Right lobe of liver (tissue), 6 donors: Measurements from ENCODE around the gene MINDY1. TPM values are rescaled to one million over a fixed set of nuclear protein-coding genes. Genes with fewer than 3 reads are reported as not detected.

ENCODE experiments used
- ATAC-seq, 4 donors: fragments of 200-7000 bp; cut with Tn5 transposase; one replicate each; pipeline ENCODE4 v1.9.1; 2020; ENCODE audit warnings: mild to moderate bottlenecking in 4 of 4, moderate library complexity in 4 of 4
- DNase-seq, 3 donors: peaks; one replicate each; pipeline ENCODE4 v3.0.0-alpha.2; 2020
- H3K27ac ChIP-seq, 3 donors: fragments of 200-600 bp; one replicate each; pipeline ENCODE4 v1.8.0; 2022
- H3K27me3 ChIP-seq, 2 donors: fragments of 200-600 bp; one replicate each; pipeline ENCODE4 v1.8.0; 2022
- H3K36me3 ChIP-seq, 4 donors: fragments of 200-600 bp; sonication (generic) in 1 of 4; one replicate each; pipeline versions ENCODE4 v1.5.1 to v1.8.0; 2017 to 2022; ENCODE audit warnings: control low read depth in 1 of 4
- H3K4me1 ChIP-seq, 4 donors: fragments of 200-600 bp; sonication (generic) in 1 of 4; one replicate each; pipeline versions ENCODE4 v1.5.1 to v1.8.0; 2017 to 2022; ENCODE audit warnings: control low read depth in 1 of 4
- H3K4me3 ChIP-seq, 3 donors: fragments of 200-600 bp; one replicate each; pipeline ENCODE4 v1.8.0; 2022
- H3K9me3 ChIP-seq, 4 donors: fragments of 200-600 bp; sonication (generic) in 1 of 4; one replicate each; pipeline versions ENCODE4 v1.5.1 to v1.8.0; 2017 to 2022; ENCODE audit warnings: control low read depth in 1 of 4
- POLR2A ChIP-seq: fragments of 450-650 bp; IDR thresholded peaks from one replicate; pipeline ENCODE4 v1.6.1; 2017; ENCODE audit warnings: antibody characterized with exemption, mild to moderate bottlenecking
- WGBS: methylation state at CpG from one replicate; pipeline ENCODE4 v1.1.6; 2018; ENCODE audit warnings: low coverage, low lambda C conversion rate; ENCODE audit not compliant: insufficient coverage; ENCODE audit errors: missing lambda C conversion rate; 5-methylcytosine and 5-hydroxymethylcytosine counted together
- intact Hi-C, 2 donors: fragments of 100-400 bp; cut with DNase I; formaldehyde crosslinking; loops; one replicate each; pipeline versions ENCODE4 v1.11.2 to v1.14.1; 2022
- total RNA-seq, 6 experiments: library from RNA; depleted of rRNA in 2 of 6; stranded (reverse); fragments of >200 nt in 2 of 6; fragmentation: NEBNext Ultra II Directional in 3 of 6; extraction: Animal tissue kit (Norgen Biotek cat#: 25700) in 3 of 6; gene quantifications; one replicate each; pipeline versions ENCODE4 v1.1.0 to v1.2.4, GENCODE V29; 2016 to 2023
- TF ChIP-seq, protein P1 (sequence below), 4 donors: fragments of 200-600 bp in 3 of 4; fragments of 450-650 bp in 1 of 4; IDR thresholded peaks; one replicate each; pipeline versions ENCODE4 v1.5.1 to v1.8.0; 2016 to 2022; ENCODE audit warnings: antibody characterized with exemption in 4 of 4, mild to moderate bottlenecking in 2 of 4
- donor health status: DM: no; HTN: yes; CAD: no.
- donor health status: DM: no; HTN: no; CAD: no.
- donor health status: DM: no; HTN: no; CAD: no.
- donor health status: DM: no; HTN: yes; CAD: no.
- donor health status: DM: no; HTN: yes; CAD: no.

Gene MINDY1
- total RNA-seq, 6 experiments from 2014 or later, result 10.1 to 19.7 (median 15.4) TPM

DNA sequence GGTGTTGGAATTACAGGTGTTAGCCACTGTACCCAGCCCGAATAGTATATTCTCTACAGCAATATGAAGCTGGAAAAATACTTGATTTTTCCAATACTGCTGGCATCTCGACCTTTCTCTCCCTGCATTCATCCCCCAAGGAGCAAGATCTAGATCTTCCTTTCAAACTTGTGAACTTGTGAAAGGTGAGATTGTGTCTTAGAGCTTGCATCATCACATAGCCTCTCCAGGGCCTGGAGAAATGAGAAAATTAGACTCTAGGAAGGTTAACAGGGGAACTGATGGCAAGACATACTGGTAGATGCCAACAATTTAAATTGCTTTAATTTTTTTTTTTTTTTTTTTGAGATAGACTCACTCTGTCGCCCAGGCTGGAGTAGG, 3.6 kb upstream of the MINDY1 start:
- Histone ChIP-seq H3K9me3 (no peaks in the 10 kb centered on the region), H3K36me3 (no peaks in the 10 kb centered on the region), H3K27me3 (no peaks in the 10 kb centered on the region), H3K4me1 (peaks cover 0 to 69% (median 27%) of the 10 kb centered on the region in 4 donors), H3K4me3 (no peak overlapping the region), H3K27ac (no peak overlapping the region)
- WGBS, result 96% methylated on average over 3 of the region's 3 CpGs
- TF ChIP-seq POLR2A, result no peak
- TF ChIP-seq, protein P1, sequence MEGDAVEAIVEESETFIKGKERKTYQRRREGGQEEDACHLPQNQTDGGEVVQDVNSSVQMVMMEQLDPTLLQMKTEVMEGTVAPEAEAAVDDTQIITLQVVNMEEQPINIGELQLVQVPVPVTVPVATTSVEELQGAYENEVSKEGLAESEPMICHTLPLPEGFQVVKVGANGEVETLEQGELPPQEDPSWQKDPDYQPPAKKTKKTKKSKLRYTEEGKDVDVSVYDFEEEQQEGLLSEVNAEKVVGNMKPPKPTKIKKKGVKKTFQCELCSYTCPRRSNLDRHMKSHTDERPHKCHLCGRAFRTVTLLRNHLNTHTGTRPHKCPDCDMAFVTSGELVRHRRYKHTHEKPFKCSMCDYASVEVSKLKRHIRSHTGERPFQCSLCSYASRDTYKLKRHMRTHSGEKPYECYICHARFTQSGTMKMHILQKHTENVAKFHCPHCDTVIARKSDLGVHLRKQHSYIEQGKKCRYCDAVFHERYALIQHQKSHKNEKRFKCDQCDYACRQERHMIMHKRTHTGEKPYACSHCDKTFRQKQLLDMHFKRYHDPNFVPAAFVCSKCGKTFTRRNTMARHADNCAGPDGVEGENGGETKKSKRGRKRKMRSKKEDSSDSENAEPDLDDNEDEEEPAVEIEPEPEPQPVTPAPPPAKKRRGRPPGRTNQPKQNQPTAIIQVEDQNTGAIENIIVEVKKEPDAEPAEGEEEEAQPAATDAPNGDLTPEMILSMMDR (IDR thresholded peaks at IDR 0.05), result no peak
- DNase-seq, result no peak
- ATAC-seq, result no peak
- intact Hi-C loops, result no loop called here

DNA sequence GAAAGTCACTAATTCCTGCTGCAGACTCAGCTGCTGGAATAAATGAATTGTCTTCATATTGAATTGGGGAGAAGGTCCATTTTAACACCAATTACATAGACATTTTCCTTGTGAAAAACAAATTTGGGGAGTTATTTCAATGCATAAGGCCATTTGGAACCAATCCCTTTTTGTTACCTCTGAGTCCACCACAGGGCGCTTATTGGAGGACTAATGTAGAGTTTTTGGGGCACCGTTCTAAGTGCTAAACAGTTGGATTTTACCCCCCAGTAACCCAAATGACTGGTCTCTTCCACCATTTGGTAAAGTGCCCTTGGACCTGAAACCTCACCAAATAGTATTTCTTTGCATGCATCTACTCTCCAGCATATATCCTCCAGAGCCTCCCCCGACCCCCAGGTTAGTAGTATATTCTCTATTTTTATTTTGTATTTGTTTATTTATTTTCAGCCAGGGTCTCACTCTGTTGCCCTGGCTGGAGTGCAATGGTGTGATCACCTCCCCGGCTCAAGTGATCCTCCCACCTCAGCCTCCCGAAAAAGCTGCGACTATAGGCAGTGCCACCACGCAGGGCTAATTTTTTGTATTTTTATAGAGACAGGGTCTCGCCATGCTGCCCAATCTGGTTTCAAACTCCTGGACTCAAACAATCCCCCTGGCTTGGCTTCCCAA, 3.1 kb upstream of the MINDY1 start:
- no peak for DNase-seq
- no peaks in the 10 kb centered on the region for H3K9me3 ChIP-seq
- intact Hi-C loops, result no loop called here
- ATAC-seq, result no peak
- TF ChIP-seq, protein P1 (IDR thresholded peaks at IDR 0.05), result no peak
- peak overlapping the region in 1 of 3 donors; percentile 89 for H3K27ac ChIP-seq
- H3K36me3 ChIP-seq, result no peaks in the 10 kb centered on the region
- peaks cover 0 to 75% (median 29%) of the 10 kb centered on the region in 4 donors for H3K4me1 ChIP-seq
- H3K4me3 ChIP-seq, result peak overlapping the region in 2 of 3 donors; percentile 71 to 73
- 85% methylated on average over 6 of the region's 8 CpGs for WGBS
- no peaks in the 10 kb centered on the region for H3K27me3 ChIP-seq

DNA sequence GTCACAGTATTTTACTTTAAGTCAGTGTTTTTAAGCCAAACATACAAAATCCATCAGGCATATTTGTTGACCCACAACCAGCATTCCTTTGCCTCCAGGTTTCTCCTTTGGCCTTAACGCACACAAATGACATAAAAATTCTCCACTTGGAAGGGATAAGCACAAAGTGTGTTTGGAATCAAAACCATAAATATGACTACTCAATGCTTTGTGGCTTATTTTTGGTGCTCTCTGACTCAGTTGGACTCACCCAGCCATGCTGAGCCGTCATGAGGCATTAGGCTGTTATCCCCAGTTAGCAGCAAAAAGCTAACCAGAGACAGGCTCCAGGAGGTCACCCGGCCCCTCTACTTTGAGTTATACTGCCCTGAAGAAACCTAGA, 2.5 kb upstream of the MINDY1 start:
- ATAC-seq (no peak), DNase-seq (no peak)
- no peaks in the 10 kb centered on the region for H3K36me3 ChIP-seq
- H3K4me1 ChIP-seq, result peaks cover 0 to 76% (median 28%) of the 10 kb centered on the region in 4 donors
- TF ChIP-seq POLR2A, result no peak
- TF ChIP-seq, protein P1 (IDR thresholded peaks at IDR 0.05), result no peak
- peak overlapping the region; percentile 71 to 73 (median 71) for H3K4me3 ChIP-seq
- H3K27ac ChIP-seq, result peak overlapping the region; percentile 75 to 89 (median 88)
- WGBS, result 13% methylated on average over 3 of the region's 3 CpGs
- intact Hi-C loops, result no loop called here
- no peaks in the 10 kb centered on the region for H3K9me3 ChIP-seq
- no peaks in the 10 kb centered on the region for H3K27me3 ChIP-seq

DNA sequence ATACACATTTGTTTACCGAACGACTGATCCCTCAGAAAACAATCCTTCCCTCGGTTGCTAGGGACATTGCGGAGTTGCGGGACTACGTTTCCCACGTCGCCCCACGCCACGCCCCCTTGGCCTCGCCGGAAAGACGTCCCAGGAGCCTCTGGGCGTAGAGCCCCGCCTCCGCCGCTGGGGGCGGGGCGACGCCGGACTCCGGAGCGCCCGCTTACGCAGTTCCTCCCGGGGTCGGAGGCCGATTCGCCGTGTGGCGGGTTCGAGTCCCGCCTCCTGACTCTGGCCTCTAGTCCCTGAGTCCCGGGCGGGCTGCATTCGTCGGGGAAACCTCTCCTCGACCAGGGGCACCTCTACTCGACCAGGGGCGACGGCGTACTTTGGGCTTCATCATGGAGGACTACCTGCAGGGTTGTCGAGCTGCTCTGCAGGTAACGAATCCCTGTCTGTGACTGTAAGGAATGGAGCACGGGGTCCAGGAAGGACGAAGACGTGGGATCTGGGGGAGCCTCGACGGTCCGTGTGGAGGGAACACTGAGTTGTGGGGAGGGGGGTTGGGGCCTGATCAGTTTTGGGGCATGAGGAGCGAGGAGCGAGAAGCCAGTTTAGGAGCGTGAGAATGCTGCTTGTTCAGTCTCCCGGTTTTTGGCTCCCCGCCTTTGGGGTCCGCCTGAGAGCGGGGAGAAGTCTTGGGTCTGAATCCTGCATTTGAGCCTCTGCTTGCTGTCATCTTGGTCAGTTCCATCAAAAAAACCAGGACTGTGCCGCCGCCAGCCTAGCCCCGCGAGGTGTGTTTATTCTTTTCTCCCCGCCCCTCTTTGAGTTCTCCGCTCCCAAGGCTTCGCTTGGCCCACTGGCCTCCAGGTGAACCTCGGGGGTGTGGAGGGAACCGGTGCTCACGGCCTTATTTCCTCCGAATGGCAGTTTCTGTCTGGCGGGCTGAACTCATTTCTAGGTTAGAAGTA, 1.8 kb upstream of the MINDY1 start, which contains the start of gene PRUNE1:
PRUNE1 (plus strand) TSS at position 206 of the 962 bp plus-strand sequence; CDS start at position 390, 184 bp downstream.
- intact Hi-C loops, result no loop called here
- H3K27me3 ChIP-seq, result no peaks in the 10 kb centered on the region
- WGBS, result under 1% methylated on average over 22 of the region's 69 CpGs
- H3K4me3 ChIP-seq, result peak within 1 kb of the TSS; percentile 71 to 73 (median 71)
- peak; percentile 98 for DNase-seq
- peaks cover 0 to 76% (median 28%) of the 10 kb centered on the region in 4 donors for H3K4me1 ChIP-seq
- TF ChIP-seq, protein P1 (IDR thresholded peaks at IDR 0.05), result no peak
- peak; percentile 39 for TF ChIP-seq POLR2A
- peak; percentile 81 to 88 (median 84) for ATAC-seq
- H3K36me3 ChIP-seq, result no peaks in the 10 kb centered on the region
- peak within 1 kb of the TSS; percentile 75 to 89 (median 88) for H3K27ac ChIP-seq
- H3K9me3 ChIP-seq, result no peaks in the 10 kb centered on the region
